ENCODE data around the gene EDNRA. TPM values are rescaled to one million over a fixed set of nuclear protein-coding genes. Genes with fewer than 3 reads are reported as not detected.

Gene EDNRA
- total RNA-seq, 1 donor from 2014 or later, result 135 TPM

GRCh38 chr4:147492761-147493160, 11.9 kb downstream of the EDNRA start:
- Mint-ChIP-seq H3K27ac (ENCODE audit: unreplicated experiment) (peak overlapping the region; percentile 92), H3K4me1 (ENCODE audit: low read depth) (peaks cover 73% of the 10 kb centered on the region), H3K36me3 (ENCODE audit: low read depth) (peaks cover 18% of the 10 kb centered on the region), H3K4me3 (ENCODE audit: unreplicated experiment) (peak overlapping the region; percentile 53), H3K9me3 (ENCODE audit: low read depth) (no peaks in the 10 kb centered on the region), H3K27me3 (ENCODE audit: low read depth) (no peaks in the 10 kb centered on the region)
- TF ChIP-seq, protein P1, sequence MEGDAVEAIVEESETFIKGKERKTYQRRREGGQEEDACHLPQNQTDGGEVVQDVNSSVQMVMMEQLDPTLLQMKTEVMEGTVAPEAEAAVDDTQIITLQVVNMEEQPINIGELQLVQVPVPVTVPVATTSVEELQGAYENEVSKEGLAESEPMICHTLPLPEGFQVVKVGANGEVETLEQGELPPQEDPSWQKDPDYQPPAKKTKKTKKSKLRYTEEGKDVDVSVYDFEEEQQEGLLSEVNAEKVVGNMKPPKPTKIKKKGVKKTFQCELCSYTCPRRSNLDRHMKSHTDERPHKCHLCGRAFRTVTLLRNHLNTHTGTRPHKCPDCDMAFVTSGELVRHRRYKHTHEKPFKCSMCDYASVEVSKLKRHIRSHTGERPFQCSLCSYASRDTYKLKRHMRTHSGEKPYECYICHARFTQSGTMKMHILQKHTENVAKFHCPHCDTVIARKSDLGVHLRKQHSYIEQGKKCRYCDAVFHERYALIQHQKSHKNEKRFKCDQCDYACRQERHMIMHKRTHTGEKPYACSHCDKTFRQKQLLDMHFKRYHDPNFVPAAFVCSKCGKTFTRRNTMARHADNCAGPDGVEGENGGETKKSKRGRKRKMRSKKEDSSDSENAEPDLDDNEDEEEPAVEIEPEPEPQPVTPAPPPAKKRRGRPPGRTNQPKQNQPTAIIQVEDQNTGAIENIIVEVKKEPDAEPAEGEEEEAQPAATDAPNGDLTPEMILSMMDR (IDR thresholded peaks at IDR 0.05), result no peak
- DNase-seq (ENCODE audit: low spot score), result no peak

- Mint-ChIP-seq H3K27me3 (ENCODE audit: low read depth) (no peaks in the 10 kb centered on the region), H3K4me1 (ENCODE audit: low read depth) (peaks cover 74% of the 10 kb centered on the region), H3K4me3 (ENCODE audit: unreplicated experiment) (peak overlapping the region; percentile 53), H3K9me3 (ENCODE audit: low read depth) (no peaks in the 10 kb centered on the region), H3K27ac (ENCODE audit: unreplicated experiment) (peak overlapping the region; percentile 92), H3K36me3 (ENCODE audit: low read depth) (peaks cover 15% of the 10 kb centered on the region)
- no peak for DNase-seq (ENCODE audit: low spot score)
- TF ChIP-seq, protein P1 (IDR thresholded peaks at IDR 0.05), result no peak
These were observed 12.4 kb downstream of the EDNRA start for GRCh38 chr4:147493307-147493706.

GRCh38 chr4:147494301-147494700, 13.4 kb downstream of the EDNRA start:
- no peaks in the 10 kb centered on the region for H3K9me3 Mint-ChIP-seq (ENCODE audit: low read depth)
- DNase-seq (ENCODE audit: low spot score), result no peak
- peaks cover 76% of the 10 kb centered on the region for H3K4me1 Mint-ChIP-seq (ENCODE audit: low read depth)
- H3K4me3 Mint-ChIP-seq (ENCODE audit: unreplicated experiment), result no peak overlapping the region
- peaks cover 13% of the 10 kb centered on the region for H3K36me3 Mint-ChIP-seq (ENCODE audit: low read depth)
- H3K27ac Mint-ChIP-seq (ENCODE audit: unreplicated experiment), result peak overlapping the region; percentile 13
- TF ChIP-seq, protein P1 (IDR thresholded peaks at IDR 0.05), result no peak
- no peaks in the 10 kb centered on the region for H3K27me3 Mint-ChIP-seq (ENCODE audit: low read depth)

- H3K4me3 Mint-ChIP-seq (ENCODE audit: unreplicated experiment), result no peak overlapping the region
- H3K36me3 Mint-ChIP-seq (ENCODE audit: low read depth), result peaks cover 5% of the 10 kb centered on the region
- peak overlapping the region; percentile 23 for H3K27ac Mint-ChIP-seq (ENCODE audit: unreplicated experiment)
- DNase-seq (ENCODE audit: low spot score), result no peak
- no peaks in the 10 kb centered on the region for H3K9me3 Mint-ChIP-seq (ENCODE audit: low read depth)
- peaks cover 74% of the 10 kb centered on the region for H3K4me1 Mint-ChIP-seq (ENCODE audit: low read depth)
- no peaks in the 10 kb centered on the region for H3K27me3 Mint-ChIP-seq (ENCODE audit: low read depth)
- TF ChIP-seq, protein P1 (IDR thresholded peaks at IDR 0.05), result no peak
These were observed 15.6 kb downstream of the EDNRA start for GRCh38 chr4:147496500-147496899.

DNA sequence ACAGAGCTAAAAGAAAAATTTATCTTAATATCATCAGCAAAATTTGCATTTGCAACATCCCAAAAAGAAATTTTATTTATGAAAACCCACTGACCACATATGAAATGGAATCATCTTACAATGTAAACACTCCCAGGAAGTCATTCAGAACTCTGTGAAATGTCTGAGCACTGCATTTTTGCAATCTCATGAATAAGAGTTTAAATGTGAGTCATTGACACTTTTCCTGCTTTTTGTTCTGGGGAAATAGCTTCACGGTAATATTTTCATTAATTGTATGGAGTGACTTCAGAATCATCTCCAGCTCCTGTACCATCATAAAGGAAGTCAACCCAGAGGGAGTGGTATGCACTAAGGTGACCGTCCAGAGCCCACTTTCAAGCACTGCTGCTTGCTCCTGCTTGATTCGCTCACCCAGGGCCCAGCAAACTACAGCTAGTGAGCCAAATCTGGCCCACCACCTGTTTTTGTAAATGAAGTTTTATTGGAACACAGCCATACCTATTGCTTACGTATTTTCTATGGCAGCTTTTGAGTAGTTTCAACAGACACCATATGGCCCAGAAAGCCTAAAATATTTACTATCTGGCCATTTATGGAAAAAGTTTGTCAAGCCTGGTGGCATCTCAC, 17.2 kb downstream of the EDNRA start:
- TF ChIP-seq, protein P1 (IDR thresholded peaks at IDR 0.05), result no peak
- peak overlapping the region; percentile 95 for H3K27ac Mint-ChIP-seq (ENCODE audit: unreplicated experiment)
- H3K4me3 Mint-ChIP-seq (ENCODE audit: unreplicated experiment), result no peak overlapping the region
- H3K9me3 Mint-ChIP-seq (ENCODE audit: low read depth), result no peaks in the 10 kb centered on the region
- DNase-seq (ENCODE audit: low spot score), result no peak
- H3K27me3 Mint-ChIP-seq (ENCODE audit: low read depth), result no peaks in the 10 kb centered on the region
- H3K4me1 Mint-ChIP-seq (ENCODE audit: low read depth), result peaks cover 63% of the 10 kb centered on the region
- peaks cover 5% of the 10 kb centered on the region for H3K36me3 Mint-ChIP-seq (ENCODE audit: low read depth)

All from chondrocyte (in vitro differentiated cells).